Glomerular visceral epithelial cell (primary cell): ENCODE measurements around the gene MUSK.
A peak's percentile ranks its signal among the peaks of the same experiment; 100 is the strongest.
"Not testable (repeated sequence)": the region's sequence is repeated elsewhere in the genome, so short reads cannot be mapped to it uniquely, and the experiment has no call there.

Source experiments
- DNase-seq: peaks from one replicate; pipeline ENCODE4 v3.0.0-alpha.2; 2016; ENCODE audit errors: extremely low spot score

Gene MUSK

DNA sequence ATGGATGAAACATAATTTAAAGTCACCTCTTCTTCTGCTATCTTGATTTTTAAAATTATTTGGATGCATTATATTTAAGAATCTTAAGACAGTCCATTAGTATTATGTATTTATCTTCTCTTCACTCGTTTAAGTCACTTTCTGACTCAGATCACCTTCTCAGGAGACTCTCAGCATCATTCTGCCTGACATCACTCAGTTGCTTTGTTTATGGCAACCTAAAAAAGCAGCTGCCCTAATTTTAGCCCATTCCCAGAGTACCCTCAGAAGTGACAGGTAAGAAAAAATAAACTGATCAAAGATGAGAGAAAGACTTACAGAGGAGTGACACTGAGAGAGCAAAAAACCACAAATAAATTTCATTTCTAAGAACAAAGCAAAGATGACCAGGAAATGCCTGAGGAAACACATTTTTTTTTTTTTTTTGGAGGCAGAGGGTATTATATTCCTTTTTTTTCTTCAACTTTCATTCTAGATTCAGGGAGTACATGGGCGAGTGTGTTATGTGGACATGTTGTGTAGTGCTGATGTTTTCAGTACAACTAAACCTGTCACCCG lies 140.5 kb downstream of the MUSK start:
- no peak for DNase-seq

DNA sequence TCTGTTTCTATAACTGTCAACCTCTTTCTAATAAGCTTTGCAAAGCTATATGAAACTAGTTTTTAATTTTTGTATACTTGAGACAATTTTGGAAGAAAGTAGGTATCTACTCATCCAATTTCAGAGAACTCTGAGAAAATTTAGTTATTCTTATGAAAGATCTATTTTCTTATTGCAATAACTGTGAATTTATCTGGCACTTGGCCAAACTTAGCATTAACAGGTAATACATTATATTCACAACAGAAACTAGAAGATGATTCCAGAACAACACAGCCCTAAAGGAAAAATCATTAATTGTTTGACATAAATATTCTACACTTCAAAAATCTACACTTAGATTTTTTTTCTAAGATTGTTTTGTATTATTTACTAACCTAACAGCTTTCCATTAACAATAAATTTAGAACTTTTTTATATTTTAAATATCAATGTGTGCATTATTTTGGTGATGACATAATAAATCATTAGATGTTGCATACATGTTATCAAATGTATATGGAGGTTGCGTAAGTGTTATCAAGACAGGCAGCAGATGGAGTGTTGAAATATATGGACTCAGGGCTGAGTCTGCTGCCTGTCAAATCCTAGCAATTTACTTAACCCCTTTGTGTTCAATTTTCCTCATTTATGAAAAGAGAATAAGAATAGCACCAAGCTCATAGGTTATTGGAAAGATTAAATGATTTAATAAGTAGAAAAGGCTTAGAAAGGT lies 141.8 kb downstream of the MUSK start:
- DNase-seq = no peak

GRCh38 chr9:110812886-110813285 lies 144.3 kb downstream of the MUSK start:
- DNase-seq = no peak

GRCh38 chr9:110814159-110814558 lies 145.6 kb downstream of the MUSK start:
- no peak for DNase-seq

- DNase-seq = no peak
These were observed 146.8 kb downstream of the MUSK start for GRCh38 chr9:110815361-110815760.

DNA sequence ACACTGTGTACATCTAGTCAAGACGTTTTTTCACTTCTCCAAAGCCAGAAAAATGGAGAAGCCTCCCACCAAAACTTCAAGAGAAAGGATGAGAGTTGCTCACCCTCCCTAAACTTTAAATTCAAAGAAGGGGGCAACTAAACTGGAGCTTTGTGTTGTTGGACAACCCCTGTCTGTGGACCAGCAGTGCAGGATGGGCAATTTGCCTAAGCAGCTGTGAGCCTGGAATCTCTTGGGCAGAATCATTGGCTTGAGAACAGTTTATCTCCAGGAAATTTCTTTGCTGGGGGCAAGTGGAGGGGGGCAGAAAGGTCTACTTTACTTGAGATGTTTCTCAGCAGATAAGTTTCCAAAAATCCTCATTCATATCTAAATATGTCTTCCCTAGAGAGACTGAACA lies 151.8 kb downstream of the MUSK start:
- no peak for DNase-seq

DNA sequence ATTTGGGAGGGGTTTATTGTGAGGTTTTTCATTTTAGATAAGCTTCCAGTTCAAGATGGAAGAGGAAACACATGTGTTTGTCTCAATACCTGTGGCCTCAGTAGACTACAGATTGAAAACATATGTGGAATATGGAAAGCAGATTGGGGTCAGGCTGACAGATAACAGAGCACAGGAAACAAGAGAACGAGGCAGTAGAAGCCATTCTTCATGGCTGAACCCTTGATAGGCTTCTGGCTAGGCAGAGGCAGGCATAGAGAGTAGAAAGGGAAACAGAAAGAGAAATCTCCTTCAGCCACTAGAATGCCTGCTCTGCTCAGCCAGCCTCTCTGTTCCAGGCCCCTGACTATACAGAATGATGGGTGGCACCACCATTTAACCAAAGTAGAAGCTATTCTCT lies 152.5 kb downstream of the MUSK start:
- DNase-seq = no peak

GRCh38 chr9:110825129-110825528 lies 156.5 kb downstream of the MUSK start:
- DNase-seq = not testable (repeated sequence)

GRCh38 chr9:110825950-110826349 lies 157.4 kb downstream of the MUSK start:
- no peak for DNase-seq

DNA sequence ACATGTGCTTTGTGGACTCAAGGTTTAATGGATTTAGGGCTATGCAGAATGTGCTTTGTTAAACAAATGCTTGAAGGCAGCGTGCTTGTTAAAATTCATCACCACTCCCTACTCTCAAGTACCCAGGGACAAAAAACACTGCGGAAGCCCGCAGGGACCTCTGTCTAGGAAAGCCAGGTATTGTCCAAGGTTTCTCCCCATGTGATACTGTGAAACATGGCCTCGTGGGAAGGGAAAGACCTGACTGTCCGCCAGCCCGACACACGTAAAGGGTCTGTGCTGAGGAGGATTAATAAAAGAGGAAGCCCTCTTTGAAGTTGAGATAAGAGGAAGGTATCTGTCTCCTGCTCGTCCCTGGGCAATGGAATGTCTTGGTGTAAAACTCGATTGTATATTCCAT lies 157.8 kb downstream of the MUSK start:
- DNase-seq = not testable (repeated sequence)

DNA sequence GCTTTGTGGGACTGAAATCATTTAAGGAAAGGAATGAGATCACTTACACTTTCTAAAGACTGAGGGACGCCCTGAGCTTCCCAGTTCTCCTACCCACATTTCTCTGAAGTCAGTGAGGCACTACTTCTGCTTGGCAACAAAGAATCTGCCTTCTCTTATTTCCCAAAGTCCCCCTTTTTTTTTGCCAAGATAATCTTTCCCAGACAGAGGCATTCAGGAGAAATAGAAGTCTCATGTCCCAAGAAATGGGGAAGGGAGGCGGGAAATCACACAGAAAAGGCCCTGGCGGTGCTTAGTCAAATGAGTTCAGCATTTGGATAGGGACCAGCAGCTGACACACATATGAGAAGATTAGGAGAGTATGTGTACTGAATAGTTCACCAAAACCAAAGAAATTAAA lies 159.7 kb downstream of the MUSK start:
- no peak for DNase-seq

DNA sequence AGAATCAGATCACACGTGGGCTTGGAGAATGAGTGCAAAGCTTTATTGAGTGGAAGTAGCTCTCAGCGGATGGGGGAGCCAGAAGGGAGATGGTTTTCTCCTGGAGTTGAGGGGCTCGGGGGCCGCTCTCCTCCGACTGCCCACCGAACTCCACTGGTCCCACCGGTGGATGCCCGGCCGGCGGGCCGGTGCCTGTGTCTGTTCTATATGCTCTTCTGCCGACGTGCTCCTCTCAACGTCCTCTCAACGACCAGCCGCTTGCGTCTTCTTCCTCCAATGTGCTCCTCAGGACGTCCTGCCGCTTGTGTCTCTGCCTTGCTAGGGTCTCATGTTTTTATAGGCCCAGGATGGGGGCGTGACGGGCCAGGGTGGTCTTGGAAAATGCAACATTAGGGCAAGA lies 161.9 kb downstream of the MUSK start:
- DNase-seq = no peak

DNA sequence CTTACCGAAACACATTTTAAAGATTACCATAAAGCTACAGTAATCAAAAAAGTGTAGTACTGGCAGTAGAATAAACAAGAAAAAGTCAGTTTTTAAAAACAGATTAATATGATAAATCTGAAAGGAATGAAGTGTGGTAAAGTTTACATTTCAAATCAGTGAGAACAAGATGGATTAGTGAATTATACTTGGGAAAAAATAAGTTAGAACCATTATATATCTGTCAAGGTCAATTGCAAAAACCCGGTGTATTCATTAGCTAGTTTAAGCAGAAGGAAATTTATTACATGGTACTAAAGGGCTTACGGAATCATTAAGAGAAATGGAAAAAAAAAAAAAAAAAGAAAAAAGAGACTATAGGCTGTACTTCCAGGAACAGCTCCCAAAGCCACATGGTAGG lies 164.3 kb downstream of the MUSK start:
- DNase-seq = no peak

DNA sequence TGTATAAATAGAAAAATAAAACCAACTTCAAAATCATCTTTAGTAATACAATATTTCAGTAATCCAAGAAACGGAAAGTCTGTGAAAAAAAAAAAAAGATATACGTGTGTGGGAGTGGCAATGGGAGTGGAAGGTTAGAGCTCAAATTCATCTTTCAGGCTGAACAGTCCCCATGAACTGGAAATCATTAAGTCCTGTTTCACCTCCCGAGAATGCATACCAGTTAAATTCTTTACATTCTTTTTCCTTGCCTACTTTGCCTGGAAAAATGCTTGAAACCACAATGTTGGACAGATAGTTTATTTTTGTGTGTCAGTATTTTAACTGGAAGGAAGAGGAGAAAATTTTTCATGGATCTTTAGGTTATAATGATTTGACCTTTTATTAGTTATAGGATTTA lies 166.8 kb downstream of the MUSK start:
- DNase-seq = peak; percentile 79

DNA sequence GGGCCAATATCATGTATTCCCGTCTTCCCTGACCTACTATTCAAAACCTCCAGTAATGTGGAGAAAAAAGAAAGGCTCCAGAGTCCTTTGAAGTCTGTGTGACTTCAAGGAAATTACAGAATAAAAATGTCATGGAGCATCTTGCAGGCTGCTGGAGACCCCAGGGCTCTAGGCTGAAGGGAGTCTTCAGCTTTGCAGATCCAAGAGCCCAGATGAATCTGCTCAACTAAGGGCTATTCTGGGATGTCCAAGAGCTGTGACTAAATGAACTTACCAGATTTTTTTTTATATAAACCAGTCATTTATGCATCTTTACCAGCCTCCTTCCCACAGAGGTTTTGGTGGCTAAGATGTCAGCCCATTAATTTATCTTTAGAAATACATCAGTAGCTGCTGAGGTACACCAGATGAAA lies 167.3 kb downstream of the MUSK start:
- DNase-seq = peak; percentile 23

DNA sequence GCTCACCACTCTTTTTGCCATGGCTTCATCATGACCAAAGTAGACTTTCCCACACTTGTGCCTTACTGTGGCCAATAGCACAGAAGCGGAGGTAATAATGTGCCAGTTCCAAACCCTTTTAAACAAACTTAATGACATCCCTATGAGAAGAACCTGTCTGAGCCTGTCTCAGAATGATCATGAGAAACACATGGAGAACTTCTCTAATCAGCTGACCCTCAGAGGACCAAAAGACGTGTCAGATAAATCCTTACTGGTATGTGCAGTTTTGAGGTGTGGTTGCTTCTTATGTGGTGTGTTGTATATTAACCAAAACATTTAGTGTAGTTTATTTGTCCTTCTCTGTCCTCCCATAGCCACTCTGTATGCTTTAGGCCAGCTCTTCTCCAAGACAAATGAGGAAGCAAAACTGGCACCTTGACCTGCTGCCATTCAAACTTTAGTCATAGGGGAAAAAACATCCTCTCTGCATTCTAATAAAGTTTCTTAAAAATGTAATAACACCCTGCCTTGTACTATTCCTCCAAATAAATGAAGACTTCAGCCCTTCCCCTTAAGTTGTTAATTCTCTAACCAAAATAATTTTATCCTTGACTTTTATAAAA lies 168.9 kb downstream of the MUSK start:
- DNase-seq = no peak

GRCh38 chr9:110842169-110842568 lies 173.6 kb downstream of the MUSK start:
- peak; percentile 11 for DNase-seq

DNA sequence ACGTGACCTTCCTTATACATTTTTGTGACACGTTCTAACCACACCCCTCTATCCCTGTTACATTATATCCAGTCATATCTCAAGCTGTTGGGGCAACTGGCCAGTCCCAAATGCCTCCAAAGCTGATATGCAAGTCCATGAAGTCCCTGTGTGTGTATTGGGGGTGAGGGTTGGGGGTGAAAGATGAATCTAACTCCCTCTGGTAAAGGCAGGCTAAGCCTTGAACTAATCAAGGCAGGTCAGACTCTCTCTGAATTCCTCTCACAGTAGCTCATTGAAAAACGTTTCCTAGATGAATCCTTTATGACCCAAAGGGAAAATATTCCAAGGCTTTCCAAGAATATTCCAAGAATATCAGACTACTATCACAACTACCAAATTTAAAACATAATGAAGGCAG lies 174.4 kb downstream of the MUSK start:
- DNase-seq = no peak

DNA sequence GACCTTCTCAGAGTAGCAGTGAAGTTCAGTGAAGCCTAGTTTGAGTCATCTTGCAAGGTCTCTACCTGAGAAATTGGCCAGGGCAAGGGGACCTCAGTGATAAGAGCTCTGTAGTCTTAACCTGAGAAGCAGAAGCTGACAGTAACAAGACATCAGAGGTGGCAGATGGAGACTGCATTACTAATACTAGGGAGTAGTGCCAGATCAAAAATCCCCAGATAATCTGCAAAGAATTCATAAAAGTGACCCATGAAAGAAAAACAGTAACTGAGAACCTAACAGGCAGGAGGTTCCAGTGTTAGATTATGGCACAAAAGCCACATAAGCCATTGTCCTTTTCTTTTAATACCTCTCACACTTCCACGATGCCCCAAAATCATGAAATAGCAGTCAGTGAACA lies 175.5 kb downstream of the MUSK start:
- no peak for DNase-seq

DNA sequence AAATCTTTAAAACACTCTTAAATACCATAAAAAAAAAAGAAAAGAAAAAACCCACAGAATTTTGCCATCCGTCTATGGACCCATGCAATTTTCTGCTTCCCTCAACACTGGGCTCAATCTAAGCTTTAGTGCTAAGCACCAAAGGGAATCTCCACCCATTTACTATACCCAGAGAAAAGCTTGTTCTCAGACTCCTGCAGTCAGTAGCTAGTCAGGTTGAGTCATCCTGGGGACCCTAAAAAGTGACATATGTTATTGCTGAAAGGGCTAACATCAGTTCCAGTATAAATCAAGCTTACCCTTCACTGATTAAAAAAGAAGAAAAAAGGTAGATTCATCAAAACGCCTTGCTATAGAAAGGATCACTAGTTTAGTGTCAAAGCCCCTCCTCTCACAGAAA lies 177.6 kb downstream of the MUSK start:
- DNase-seq = no peak

GRCh38 chr9:110847671-110848070 lies 179.1 kb downstream of the MUSK start:
- no peak for DNase-seq

- no peak for DNase-seq
These were observed 182.0 kb downstream of the MUSK start for GRCh38 chr9:110850401-110851135.
